ENCODE results near the gene PGAM2. TPM values are rescaled to one million over a fixed set of nuclear protein-coding genes. Genes with fewer than 3 reads are reported as not detected.

PGAM2 gene
- total RNA-seq, 4 donors from 2014 or later, result not detected

DNA sequence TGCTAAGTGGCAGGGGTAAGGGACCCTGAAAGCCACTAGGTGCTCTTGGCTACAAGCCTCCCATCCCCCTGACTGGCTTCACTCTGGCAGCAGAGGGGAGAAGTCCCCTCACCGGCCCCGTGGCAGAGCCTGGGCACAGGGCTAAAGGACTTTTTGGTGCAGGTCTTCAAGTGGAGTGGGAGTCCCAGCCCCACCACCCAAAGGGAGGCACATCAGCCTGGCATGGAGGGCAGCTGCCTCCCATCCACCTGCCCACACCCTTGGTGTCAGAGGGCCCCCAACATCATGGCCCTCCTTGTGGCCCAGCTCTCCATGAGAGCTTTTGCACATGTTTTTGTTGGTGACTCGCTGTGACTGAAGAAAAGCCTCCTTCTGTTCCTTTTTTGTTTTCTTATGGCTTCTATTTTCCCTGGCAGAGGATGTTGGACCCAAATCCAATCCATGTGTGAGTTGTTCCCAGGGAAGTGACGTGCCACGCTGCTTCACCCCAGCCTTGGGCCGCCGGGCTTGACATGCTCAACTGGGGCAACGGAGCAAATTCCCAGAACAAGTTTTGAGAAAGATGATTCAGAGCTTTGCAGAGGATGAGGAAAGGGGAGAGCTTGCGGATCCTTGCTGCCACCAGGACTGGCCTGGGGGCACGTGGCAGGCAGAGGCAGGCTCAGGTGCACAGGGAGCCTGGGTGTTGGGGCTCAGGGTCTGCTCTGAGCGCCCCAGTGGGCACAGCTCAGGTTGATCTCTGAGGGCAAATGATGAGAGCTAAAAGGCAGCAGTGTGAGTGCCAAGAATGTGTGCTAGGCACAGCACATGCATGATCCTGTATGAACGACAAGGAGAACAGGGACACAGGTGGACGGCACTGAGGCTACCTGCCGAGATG lies 36.8 kb upstream of the PGAM2 start:
- DNase-seq (ENCODE audit: low spot score), result no peak
- TF ChIP-seq CTCF (IDR thresholded peaks at IDR 0.05), result no peak
- no peak for ATAC-seq (ENCODE audit: low FRiP score)

DNA sequence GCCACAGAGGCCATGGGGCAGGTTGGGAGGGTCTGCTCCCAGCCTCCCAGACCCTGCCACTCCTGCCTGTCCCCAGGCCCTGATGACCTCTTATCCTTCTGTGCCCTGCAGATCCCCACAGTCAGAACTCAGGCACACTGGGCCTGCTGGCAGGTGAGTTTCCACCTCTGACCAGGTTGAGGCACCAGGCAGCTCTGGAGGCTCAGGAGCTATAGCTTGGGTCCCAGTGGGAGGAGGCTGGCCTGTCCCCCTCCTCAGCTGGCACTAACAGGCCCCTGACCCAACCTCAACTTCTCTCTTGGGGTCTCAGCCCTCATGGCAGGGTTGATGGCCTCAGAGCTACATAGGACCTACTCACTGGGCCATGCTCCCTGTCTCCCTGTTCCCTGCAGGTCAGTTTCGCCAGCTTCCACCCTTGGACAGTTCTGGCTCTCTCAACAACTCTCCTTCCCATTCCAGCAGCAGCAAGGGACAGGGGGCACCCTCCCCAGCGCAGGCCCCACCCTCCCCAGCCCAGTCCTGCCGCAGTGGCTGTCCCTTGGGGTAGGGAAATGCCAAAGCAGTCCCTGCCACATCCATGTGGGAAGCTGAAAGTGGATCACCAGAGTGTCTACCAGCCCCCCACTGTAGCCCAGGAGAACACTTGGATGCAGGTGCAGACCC lies 36.1 kb upstream of the PGAM2 start:
- no peak for ATAC-seq (ENCODE audit: low FRiP score)
- TF ChIP-seq CTCF (IDR thresholded peaks at IDR 0.05), result no peak
- DNase-seq (ENCODE audit: low spot score), result no peak

DNA sequence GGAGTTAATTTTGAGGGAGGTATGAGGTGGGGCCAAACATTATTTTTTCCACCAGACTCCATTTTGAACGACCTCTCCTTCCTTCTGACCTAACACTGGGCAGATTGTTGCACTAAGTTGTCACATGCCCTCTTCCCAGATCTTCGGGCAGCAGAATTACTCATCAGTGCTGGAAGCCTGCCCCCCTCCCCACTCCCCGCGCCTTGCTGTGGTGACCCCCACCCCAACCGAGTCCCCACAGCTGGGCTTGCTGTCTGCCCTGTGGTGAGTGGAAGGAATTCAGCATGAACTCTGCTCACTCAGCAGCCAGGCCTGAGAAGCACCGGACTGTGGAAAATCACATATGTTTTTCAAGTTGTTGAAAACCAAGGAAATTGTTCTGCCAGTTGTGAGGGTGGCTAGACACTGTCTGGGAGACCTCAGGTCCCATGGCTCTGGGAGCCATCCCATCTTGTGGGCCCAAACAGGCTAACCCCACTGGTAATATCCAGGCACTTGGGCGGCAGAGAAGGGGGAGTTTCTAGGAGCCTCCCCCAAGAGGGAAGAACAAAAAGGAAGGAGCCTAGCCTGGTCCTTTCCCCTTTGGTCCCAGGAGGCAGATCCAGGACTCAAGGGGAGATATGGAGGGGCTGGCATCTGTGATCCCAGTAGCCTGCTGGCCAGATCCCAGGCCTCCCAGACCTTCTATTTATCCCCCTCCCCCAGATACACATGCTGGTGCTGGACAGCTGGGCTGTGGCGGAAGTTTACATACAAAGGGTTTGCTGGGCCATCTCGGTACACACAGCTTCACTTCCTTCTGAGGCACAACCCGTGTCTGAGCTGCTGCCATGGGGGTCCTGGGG lies 35.3 kb upstream of the PGAM2 start:
- no peak for ATAC-seq (ENCODE audit: low FRiP score)
- no peak for TF ChIP-seq CTCF (IDR thresholded peaks at IDR 0.05)
- DNase-seq (ENCODE audit: low spot score), result no peak

DNA sequence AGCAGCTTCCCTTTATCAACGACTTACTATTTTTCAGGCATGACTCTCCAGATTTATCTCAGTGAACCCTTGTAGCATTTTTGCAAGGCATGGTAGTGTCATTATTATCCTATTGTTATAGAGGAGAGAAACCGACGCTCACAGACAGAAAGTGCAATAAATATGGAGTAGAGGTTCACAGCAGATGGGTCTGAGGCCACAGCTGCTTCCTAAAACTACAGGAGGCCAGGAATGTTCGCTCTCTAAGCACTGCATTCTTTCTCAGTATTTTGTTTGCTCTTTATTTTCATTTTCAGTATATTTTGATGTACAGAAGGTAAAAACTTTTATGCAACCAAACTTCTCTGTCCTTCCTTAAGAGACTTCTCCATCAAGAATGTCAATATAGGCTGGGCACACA lies 34.3 kb upstream of the PGAM2 start:
- no peak for ATAC-seq (ENCODE audit: low FRiP score)
- no peak for DNase-seq (ENCODE audit: low spot score)
- no peak for TF ChIP-seq CTCF (IDR thresholded peaks at IDR 0.05)

- DNase-seq (ENCODE audit: low spot score) (no peak), ATAC-seq (ENCODE audit: low FRiP score) (no peak)
- TF ChIP-seq CTCF (IDR thresholded peaks at IDR 0.05), result no peak
Measured at GRCh38 chr7:44098092-44099068, 33.0 kb upstream of the PGAM2 start.

Data from omental fat pad (tissue), 4 donors.